Activated T-cell treated with anti-CD3 and anti-CD28 coated beads, Interleukin-2, amount 50 U/mL, for 24 hours (primary cell): ENCODE data around the gene NYAP2.

Source experiments
- DNase-seq: peaks from one replicate; pipeline ENCODE4 v3.0.0-alpha.2; 2020
- H3K27ac Mint-ChIP-seq: 2 replicates; pipeline ENCODE4 v1.8.0; 2020; ENCODE audit warnings: mild to moderate bottlenecking, mixed read lengths
- H3K27me3 Mint-ChIP-seq: 2 replicates; pipeline ENCODE4 v1.8.0; 2020; ENCODE audit warnings: mixed read lengths
- H3K36me3 Mint-ChIP-seq: 2 replicates; pipeline ENCODE4 v1.8.0; 2020; ENCODE audit warnings: low read depth, mixed read lengths
- H3K4me1 Mint-ChIP-seq: 2 replicates; pipeline ENCODE4 v1.8.0; 2020; ENCODE audit warnings: low read depth, mixed read lengths
- H3K4me3 Mint-ChIP-seq: 2 replicates; pipeline ENCODE4 v1.8.0; 2020; ENCODE audit warnings: mild to moderate bottlenecking, moderate library complexity, mixed read lengths
- H3K9me3 Mint-ChIP-seq: 2 replicates; pipeline ENCODE4 v1.8.0; 2020; ENCODE audit warnings: mixed read lengths

The NYAP2 gene

GRCh38 chr2:225531559-225531958 is 132.0 kb downstream of the NYAP2 start:
- Mint-ChIP-seq H3K27me3 (peaks cover 15% of the 10 kb centered on the region), H3K36me3 (no peaks in the 10 kb centered on the region), H3K4me1 (no peaks in the 10 kb centered on the region), H3K4me3 (no peak overlapping the region), H3K27ac (no peak overlapping the region), H3K9me3 (no peaks in the 10 kb centered on the region)
- no peak for DNase-seq

- Mint-ChIP-seq H3K4me3 (no peak overlapping the region), H3K27me3 (peaks cover 10% of the 10 kb centered on the region), H3K4me1 (no peaks in the 10 kb centered on the region), H3K27ac (no peak overlapping the region), H3K9me3 (no peaks in the 10 kb centered on the region), H3K36me3 (no peaks in the 10 kb centered on the region)
- no peak for DNase-seq
Measured at GRCh38 chr2:225532096-225532495, 132.6 kb downstream of the NYAP2 start.

GRCh38 chr2:225534037-225534436 is 134.5 kb downstream of the NYAP2 start:
- H3K36me3 Mint-ChIP-seq, result no peaks in the 10 kb centered on the region
- DNase-seq, result no peak
- no peak overlapping the region for H3K4me3 Mint-ChIP-seq
- peaks cover 10% of the 10 kb centered on the region for H3K27me3 Mint-ChIP-seq
- no peaks in the 10 kb centered on the region for H3K9me3 Mint-ChIP-seq
- no peak overlapping the region for H3K27ac Mint-ChIP-seq
- no peaks in the 10 kb centered on the region for H3K4me1 Mint-ChIP-seq

GRCh38 chr2:225534697-225535096 is 135.2 kb downstream of the NYAP2 start:
- no peak for DNase-seq
- peaks cover 10% of the 10 kb centered on the region for H3K27me3 Mint-ChIP-seq
- no peak overlapping the region for H3K27ac Mint-ChIP-seq
- no peaks in the 10 kb centered on the region for H3K9me3 Mint-ChIP-seq
- H3K4me1 Mint-ChIP-seq, result no peaks in the 10 kb centered on the region
- no peaks in the 10 kb centered on the region for H3K36me3 Mint-ChIP-seq
- no peak overlapping the region for H3K4me3 Mint-ChIP-seq

GRCh38 chr2:225536036-225536435 is 136.5 kb downstream of the NYAP2 start:
- Mint-ChIP-seq H3K4me1 (no peaks in the 10 kb centered on the region), H3K9me3 (peaks cover 3% of the 10 kb centered on the region), H3K36me3 (no peaks in the 10 kb centered on the region), H3K27ac (no peak overlapping the region), H3K4me3 (no peak overlapping the region), H3K27me3 (no peaks in the 10 kb centered on the region)
- no peak for DNase-seq

- Mint-ChIP-seq H3K27ac (no peak overlapping the region), H3K9me3 (peaks cover 3% of the 10 kb centered on the region), H3K36me3 (no peaks in the 10 kb centered on the region), H3K4me1 (no peaks in the 10 kb centered on the region), H3K4me3 (no peak overlapping the region), H3K27me3 (peaks cover 21% of the 10 kb centered on the region)
- DNase-seq, result no peak
Measured at GRCh38 chr2:225543626-225544025, 144.1 kb downstream of the NYAP2 start.

- H3K27me3 Mint-ChIP-seq, result peaks cover 22% of the 10 kb centered on the region
- no peaks in the 10 kb centered on the region for H3K4me1 Mint-ChIP-seq
- no peaks in the 10 kb centered on the region for H3K9me3 Mint-ChIP-seq
Measured at GRCh38 chr2:225556461-225556860, 157.0 kb downstream of the NYAP2 start.

GRCh38 chr2:225558399-225559071 is 159.0 kb downstream of the NYAP2 start:
- no peak for DNase-seq
- Mint-ChIP-seq H3K4me1 (no peaks in the 10 kb centered on the region), H3K9me3 (no peaks in the 10 kb centered on the region), H3K36me3 (no peaks in the 10 kb centered on the region), H3K27ac (no peak overlapping the region), H3K4me3 (no peak overlapping the region), H3K27me3 (peaks cover 28% of the 10 kb centered on the region)

More at GRCh38 chr2:225556461-225556860, 157.0 kb downstream of the NYAP2 start:
- H3K4me3 Mint-ChIP-seq, result no peak overlapping the region
- H3K27ac Mint-ChIP-seq, result no peak overlapping the region
- no peaks in the 10 kb centered on the region for H3K36me3 Mint-ChIP-seq
- DNase-seq, result no peak

- Mint-ChIP-seq H3K4me3 (no peak overlapping the region), H3K27me3 (peaks cover 28% of the 10 kb centered on the region), H3K4me1 (no peaks in the 10 kb centered on the region), H3K36me3 (no peaks in the 10 kb centered on the region), H3K9me3 (no peaks in the 10 kb centered on the region), H3K27ac (no peak overlapping the region)
- DNase-seq, result no peak
Measured at GRCh38 chr2:225559072-225559415, 159.5 kb downstream of the NYAP2 start.

- Mint-ChIP-seq H3K27ac (no peak overlapping the region), H3K4me3 (no peak overlapping the region), H3K9me3 (peaks cover 5% of the 10 kb centered on the region), H3K27me3 (peaks cover 19% of the 10 kb centered on the region), H3K4me1 (no peaks in the 10 kb centered on the region), H3K36me3 (no peaks in the 10 kb centered on the region)
- no peak for DNase-seq
Measured at GRCh38 chr2:225566798-225567197, 167.3 kb downstream of the NYAP2 start.

- Mint-ChIP-seq H3K27ac (no peak overlapping the region), H3K9me3 (peaks cover 9% of the 10 kb centered on the region), H3K36me3 (no peaks in the 10 kb centered on the region), H3K27me3 (peaks cover 20% of the 10 kb centered on the region), H3K4me3 (no peak overlapping the region), H3K4me1 (no peaks in the 10 kb centered on the region)
- no peak for DNase-seq
Measured at GRCh38 chr2:225569995-225570394, 170.5 kb downstream of the NYAP2 start.

- no peak for DNase-seq
- peaks cover 9% of the 10 kb centered on the region for H3K9me3 Mint-ChIP-seq
- peaks cover 21% of the 10 kb centered on the region for H3K27me3 Mint-ChIP-seq
- H3K4me1 Mint-ChIP-seq, result no peaks in the 10 kb centered on the region
- H3K4me3 Mint-ChIP-seq, result no peak overlapping the region
- H3K36me3 Mint-ChIP-seq, result no peaks in the 10 kb centered on the region
- no peak overlapping the region for H3K27ac Mint-ChIP-seq
Measured at GRCh38 chr2:225573603-225574002, 174.1 kb downstream of the NYAP2 start.

- DNase-seq, result no peak
- Mint-ChIP-seq H3K27ac (no peak overlapping the region), H3K27me3 (peaks cover 28% of the 10 kb centered on the region), H3K4me3 (no peak overlapping the region), H3K4me1 (no peaks in the 10 kb centered on the region), H3K9me3 (peaks cover 9% of the 10 kb centered on the region), H3K36me3 (no peaks in the 10 kb centered on the region)
Measured at GRCh38 chr2:225574582-225575138, 175.2 kb downstream of the NYAP2 start.

- H3K27ac Mint-ChIP-seq, result no peak overlapping the region
- H3K27me3 Mint-ChIP-seq, result peaks cover 22% of the 10 kb centered on the region
- H3K36me3 Mint-ChIP-seq, result no peaks in the 10 kb centered on the region
- DNase-seq, result no peak
- H3K9me3 Mint-ChIP-seq, result no peaks in the 10 kb centered on the region
- H3K4me3 Mint-ChIP-seq, result no peak overlapping the region
- no peaks in the 10 kb centered on the region for H3K4me1 Mint-ChIP-seq
Measured at GRCh38 chr2:225581135-225581534, 181.6 kb downstream of the NYAP2 start.

- H3K9me3 Mint-ChIP-seq, result no peaks in the 10 kb centered on the region
- no peak overlapping the region for H3K27ac Mint-ChIP-seq
- H3K36me3 Mint-ChIP-seq, result no peaks in the 10 kb centered on the region
- no peak for DNase-seq
- H3K4me3 Mint-ChIP-seq, result no peak overlapping the region
- peaks cover 20% of the 10 kb centered on the region for H3K27me3 Mint-ChIP-seq
- no peaks in the 10 kb centered on the region for H3K4me1 Mint-ChIP-seq
Measured at GRCh38 chr2:225581906-225582305, 182.4 kb downstream of the NYAP2 start.
